HepG2 (cell line): Measurements from ENCODE around the gene HLA-C. TPM values are rescaled to one million over a fixed set of nuclear protein-coding genes. Genes with fewer than 3 reads are reported as not detected.
A peak's percentile ranks its signal among the peaks of the same experiment; 100 is the strongest.

Experiments
- CREB1 ChIP-seq, 2 experiments: fragments of 450-650 bp in 1 of 2; IDR thresholded peaks; 2 replicates each; pipeline ENCODE4 v1.6.1; 2016 to 2017; ENCODE audit warnings: control low read depth in 1 of 2, mild to moderate bottlenecking in 1 of 2, missing compliant biosample characterization in 1 of 2, missing genetic modification characterization in 1 of 2
- DPF2 ChIP-seq: sonication (generic); formaldehyde crosslinking; IDR thresholded peaks from 2 replicates; pipeline ENCODE4 v1.4.0; 2020; ENCODE audit warnings: mild to moderate bottlenecking, low read depth, missing genetic modification reagents, borderline replicate concordance
- GLMP ChIP-seq: sonication (generic); formaldehyde crosslinking; IDR thresholded peaks from 2 replicates; pipeline ENCODE4 v1.9.0; 2021; ENCODE audit warnings: missing genetic modification reagents, mild to moderate bottlenecking, borderline replicate concordance
- KDM5A ChIP-seq: fragments of 200-600 bp; sonication (generic); IDR thresholded peaks from 2 replicates; pipeline ENCODE4 v1.7.0; 2018; ENCODE audit warnings: antibody characterized with exemption, mild to moderate bottlenecking, low read length, borderline replicate concordance
- MLX ChIP-seq: IDR thresholded peaks from 2 replicates; pipeline ENCODE4 v1.6.1; 2016
- MYPOP ChIP-seq: sonication (generic); formaldehyde crosslinking; IDR thresholded peaks from 2 replicates; pipeline ENCODE4 v1.8.1; 2023; ENCODE audit warnings: mild to moderate bottlenecking, moderate library complexity, missing genetic modification reagents
- NFE2 ChIP-seq: sonication (generic); formaldehyde crosslinking; IDR thresholded peaks from 2 replicates; pipeline ENCODE4 v1.4.0; 2020; ENCODE audit warnings: missing genetic modification reagents
- PITX1 ChIP-seq: sonication (generic); formaldehyde crosslinking; IDR thresholded peaks from 2 replicates; pipeline ENCODE4 v1.5.1; 2020; ENCODE audit warnings: mild to moderate bottlenecking, missing genetic modification reagents
- YEATS2 ChIP-seq: sonication (generic); formaldehyde crosslinking; IDR thresholded peaks from 2 replicates; pipeline ENCODE4 v1.4.0; 2020; ENCODE audit warnings: missing genetic modification reagents, borderline replicate concordance
- ZBTB3 ChIP-seq: sonication (generic); formaldehyde crosslinking; IDR thresholded peaks from 2 replicates; pipeline ENCODE4 v1.4.0; 2020; ENCODE audit warnings: low read depth, mild to moderate bottlenecking, moderate library complexity, missing genetic modification reagents, borderline replicate concordance
- ZBTB43 ChIP-seq: sonication (generic); formaldehyde crosslinking; conservative IDR thresholded peaks from 2 replicates; pipeline ENCODE4 v1.4.0; 2020; ENCODE audit warnings: missing genetic modification reagents
- ZNF20 ChIP-seq: sonication (generic); formaldehyde crosslinking; IDR thresholded peaks from 2 replicates; pipeline ENCODE4 v1.4.0; 2020; ENCODE audit warnings: mild to moderate bottlenecking, moderate library complexity, missing genetic modification reagents
- ZNF878 ChIP-seq: sonication (generic); formaldehyde crosslinking; IDR thresholded peaks from 2 replicates; pipeline ENCODE4 v1.8.1; 2023; ENCODE audit warnings: mild to moderate bottlenecking, missing genetic modification reagents, moderate library complexity
- ZNF879 ChIP-seq: sonication (generic); formaldehyde crosslinking; IDR thresholded peaks from 2 replicates; pipeline ENCODE4 v1.8.1; 2023; ENCODE audit warnings: missing genetic modification reagents
- ZZZ3 ChIP-seq: sonication (generic); formaldehyde crosslinking; IDR thresholded peaks from 2 replicates; pipeline ENCODE4 v1.4.0; 2020; ENCODE audit warnings: missing genetic modification reagents, mild to moderate bottlenecking, borderline replicate concordance
- polyA plus RNA-seq, 8 experiments: library from polyadenylated mRNA; depleted of rRNA in 3 of 8; stranded (reverse) in 7 of 8; unstranded in 1 of 8; fragments of >200 nt; fragmentation: Illumina TruSeq in 4 of 8; extraction: Trizol in 4 of 8; gene quantifications; 2 replicates each; pipeline versions ENCODE4 v1.2.1 to v1.2.3, GENCODE V29; 2011 to 2016; ENCODE audit warnings: low read depth in 4 of 8, missing spikeins in 1 of 8, mixed read lengths in 1 of 8; ENCODE audit not compliant: insufficient read depth in 1 of 8
- total RNA-seq, 5 experiments: library from RNA; depleted of rRNA; stranded (reverse); fragments of >200 nt; fragmentation: Illumina TruSeq; extraction: Trizol; gene quantifications; 2 replicates each; pipeline ENCODE4 v1.2.3, GENCODE V29; 2016; ENCODE audit warnings: low read depth in 1 of 5
- TF ChIP-seq, protein P1 (sequence below): sonication (generic); formaldehyde crosslinking; IDR thresholded peaks from 2 replicates; pipeline ENCODE4 v1.4.0; 2020; ENCODE audit warnings: mild to moderate bottlenecking, missing genetic modification reagents
- TF ChIP-seq, protein P2 (sequence below): sonication (generic); formaldehyde crosslinking; IDR thresholded peaks from 2 replicates; pipeline ENCODE4 v1.8.1; 2023; ENCODE audit warnings: missing genetic modification reagents, mild to moderate bottlenecking, borderline replicate concordance

The HLA-C gene
- total and polyA plus RNA-seq, 2 of the 13 experiments (the other 11 are each of a cell fraction or from before 2014, with no cell fraction given): 77.1 to 155 TPM

DNA sequence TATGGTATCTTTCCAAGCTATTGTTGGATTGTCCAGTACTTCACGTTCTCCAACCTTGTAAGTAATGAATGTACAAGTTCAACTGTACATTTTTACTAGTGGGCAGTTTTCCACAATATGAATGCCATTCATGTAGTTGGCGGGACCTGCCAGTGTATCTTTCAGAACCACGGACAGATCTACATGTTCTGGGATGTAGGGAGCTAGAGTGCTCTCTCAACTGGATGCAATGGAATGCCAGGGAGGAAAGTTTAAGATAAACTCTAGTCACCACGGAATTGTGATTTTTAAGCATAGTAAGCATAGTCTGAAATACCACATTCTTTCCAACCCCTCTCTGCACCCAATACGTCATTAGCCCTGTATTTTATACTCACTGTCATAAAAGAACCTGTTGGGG, 21.5 kb upstream of the HLA-C start (continued):
- TF ChIP-seq, protein P1, sequence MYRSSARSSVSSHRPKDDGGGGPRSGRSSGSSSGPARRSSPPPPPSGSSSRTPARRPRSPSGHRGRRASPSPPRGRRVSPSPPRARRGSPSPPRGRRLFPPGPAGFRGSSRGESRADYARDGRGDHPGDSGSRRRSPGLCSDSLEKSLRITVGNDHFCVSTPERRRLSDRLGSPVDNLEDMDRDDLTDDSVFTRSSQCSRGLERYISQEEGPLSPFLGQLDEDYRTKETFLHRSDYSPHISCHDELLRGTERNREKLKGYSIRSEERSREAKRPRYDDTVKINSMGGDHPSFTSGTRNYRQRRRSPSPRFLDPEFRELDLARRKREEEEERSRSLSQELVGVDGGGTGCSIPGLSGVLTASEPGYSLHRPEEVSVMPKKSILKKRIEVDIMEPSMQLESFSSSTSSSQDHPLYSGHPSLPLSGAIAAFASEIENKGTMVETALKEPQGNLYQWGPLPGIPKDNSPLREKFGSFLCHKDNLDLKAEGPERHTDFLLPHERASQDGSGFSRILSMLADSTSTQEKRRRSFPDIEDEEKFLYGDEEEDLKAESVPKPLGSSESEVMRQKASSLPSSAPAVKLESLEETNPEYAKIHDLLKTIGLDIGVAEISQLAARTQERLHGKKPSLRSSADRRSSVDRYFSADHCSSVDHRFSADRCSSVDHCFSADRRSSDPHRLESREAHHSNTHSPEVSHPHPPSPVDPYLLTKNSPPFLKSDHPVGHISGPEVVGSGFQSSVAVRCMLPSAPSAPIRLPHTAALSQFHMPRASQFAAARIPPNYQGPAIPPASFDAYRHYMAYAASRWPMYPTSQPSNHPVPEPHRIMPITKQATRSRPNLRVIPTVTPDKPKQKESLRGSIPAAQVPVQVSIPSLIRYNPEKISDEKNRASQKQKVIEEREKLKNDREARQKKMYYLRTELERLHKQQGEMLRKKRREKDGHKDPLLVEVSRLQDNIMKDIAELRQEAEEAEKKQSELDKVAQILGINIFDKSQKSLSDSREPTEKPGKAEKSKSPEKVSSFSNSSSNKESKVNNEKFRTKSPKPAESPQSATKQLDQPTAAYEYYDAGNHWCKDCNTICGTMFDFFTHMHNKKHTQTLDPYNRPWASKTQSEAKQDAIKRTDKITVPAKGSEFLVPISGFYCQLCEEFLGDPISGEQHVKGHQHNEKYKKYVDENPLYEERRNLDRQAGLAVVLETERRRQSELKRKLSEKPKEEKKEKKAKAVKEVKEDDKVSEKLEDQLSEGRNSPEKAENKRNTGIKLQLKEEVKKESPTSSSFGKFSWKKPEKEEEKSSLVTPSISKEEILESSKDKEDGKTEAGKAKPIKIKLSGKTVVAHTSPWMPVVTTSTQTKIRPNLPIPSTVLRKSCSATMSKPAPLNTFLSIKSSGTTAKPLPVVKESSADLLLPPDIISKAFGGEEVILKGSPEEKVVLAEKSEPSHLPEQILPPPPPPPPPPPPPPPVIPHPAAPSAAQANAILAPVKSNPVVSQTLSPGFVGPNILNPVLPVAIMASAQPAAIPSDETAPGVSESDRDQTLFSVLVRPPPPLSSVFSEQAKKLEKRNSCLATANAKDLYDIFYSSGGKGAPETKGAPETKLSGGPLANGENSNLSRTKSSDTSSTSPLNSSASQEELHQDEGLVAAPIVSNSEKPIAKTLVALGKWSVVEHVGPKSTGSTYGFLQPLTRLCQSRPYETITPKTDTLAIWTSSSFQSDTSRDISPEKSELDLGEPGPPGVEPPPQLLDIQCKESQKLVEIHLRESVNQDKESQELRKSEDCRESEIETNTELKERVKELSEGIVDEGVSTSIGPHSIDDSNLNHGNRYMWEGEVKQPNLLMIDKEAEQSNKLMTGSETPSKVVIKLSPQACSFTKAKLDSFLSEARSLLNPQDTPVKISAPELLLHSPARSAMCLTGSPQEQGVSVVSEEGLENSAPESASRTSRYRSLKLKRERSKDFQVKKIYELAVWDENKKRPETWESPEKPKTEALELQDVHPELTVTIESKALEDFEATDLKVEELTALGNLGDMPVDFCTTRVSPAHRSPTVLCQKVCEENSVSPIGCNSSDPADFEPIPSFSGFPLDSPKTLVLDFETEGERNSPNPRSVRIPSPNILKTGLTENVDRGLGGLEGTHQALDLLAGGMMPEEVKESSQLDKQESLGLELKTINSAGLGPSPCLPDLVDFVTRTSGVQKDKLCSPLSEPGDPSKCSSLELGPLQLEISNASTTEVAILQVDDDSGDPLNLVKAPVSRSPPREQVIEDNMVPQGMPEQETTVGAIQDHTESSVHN (CRISPR knock-in tag): no peak
- TF ChIP-seq, protein P2, sequence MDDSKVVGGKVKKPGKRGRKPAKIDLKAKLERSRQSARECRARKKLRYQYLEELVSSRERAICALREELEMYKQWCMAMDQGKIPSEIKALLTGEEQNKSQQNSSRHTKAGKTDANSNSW (CRISPR knock-in tag): no peak
- TF ChIP-seq NFE2 (CRISPR knock-in tag): no peak
- no peak for TF ChIP-seq ZZZ3 (CRISPR knock-in tag)
- peak; percentile 30; the same call in 1 of the 2 replicates for TF ChIP-seq CREB1 (IDR thresholded peaks at IDR 0.05)
- TF ChIP-seq CREB1 (CRISPR knock-in tag; IDR thresholded peaks at IDR 0.05): no peak
- no peak for TF ChIP-seq ZNF879 (CRISPR knock-in tag)
- TF ChIP-seq YEATS2 (CRISPR knock-in tag): no peak
- no peak for TF ChIP-seq DPF2
- TF ChIP-seq GLMP (CRISPR knock-in tag): no peak
- TF ChIP-seq ZBTB43: 0 out of 2 replicates have a peak, but pooled peaks have one; percentile 30
- TF ChIP-seq MYPOP (CRISPR knock-in tag): no peak
- no peak for TF ChIP-seq PITX1 (CRISPR knock-in tag)
- TF ChIP-seq ZNF20 (CRISPR knock-in tag): no peak
- TF ChIP-seq ZBTB3 (CRISPR knock-in tag): no peak
- TF ChIP-seq KDM5A: no peak
- TF ChIP-seq ZNF878 (CRISPR knock-in tag): 0 out of 2 replicates have a peak, but pooled peaks have one; percentile 50
- TF ChIP-seq MLX (CRISPR knock-in tag): no peak
